GM10847 (cell line): ENCODE measurements around the gene MYOZ1.

Experiments used
- POLR2A ChIP-seq: IDR thresholded peaks from 2 replicates; pipeline ENCODE4 v1.6.1; 2011; ENCODE audit not compliant: insufficient read length; ENCODE audit errors: extremely low read depth

The MYOZ1 gene

DNA sequence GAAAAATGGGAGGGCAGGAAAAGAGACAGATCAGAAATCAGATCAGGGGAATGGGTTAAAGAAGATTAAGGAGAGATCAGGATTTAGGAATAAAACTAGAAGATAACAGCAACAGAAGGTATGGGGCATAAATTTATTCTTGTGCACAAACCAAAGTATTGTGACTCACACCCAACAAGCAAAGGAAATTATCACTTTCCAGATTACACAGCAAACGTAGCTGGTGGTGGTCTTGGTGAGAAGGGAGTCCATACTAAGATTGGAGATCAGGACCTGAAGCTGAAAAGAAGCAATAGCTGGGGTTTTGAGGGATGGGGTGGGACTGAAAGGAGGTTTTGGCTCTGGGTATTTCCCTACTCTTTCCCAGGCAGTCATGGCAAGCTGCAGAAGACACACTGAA lies 3.5 kb upstream of the MYOZ1 start:
- no peak for TF ChIP-seq POLR2A

DNA sequence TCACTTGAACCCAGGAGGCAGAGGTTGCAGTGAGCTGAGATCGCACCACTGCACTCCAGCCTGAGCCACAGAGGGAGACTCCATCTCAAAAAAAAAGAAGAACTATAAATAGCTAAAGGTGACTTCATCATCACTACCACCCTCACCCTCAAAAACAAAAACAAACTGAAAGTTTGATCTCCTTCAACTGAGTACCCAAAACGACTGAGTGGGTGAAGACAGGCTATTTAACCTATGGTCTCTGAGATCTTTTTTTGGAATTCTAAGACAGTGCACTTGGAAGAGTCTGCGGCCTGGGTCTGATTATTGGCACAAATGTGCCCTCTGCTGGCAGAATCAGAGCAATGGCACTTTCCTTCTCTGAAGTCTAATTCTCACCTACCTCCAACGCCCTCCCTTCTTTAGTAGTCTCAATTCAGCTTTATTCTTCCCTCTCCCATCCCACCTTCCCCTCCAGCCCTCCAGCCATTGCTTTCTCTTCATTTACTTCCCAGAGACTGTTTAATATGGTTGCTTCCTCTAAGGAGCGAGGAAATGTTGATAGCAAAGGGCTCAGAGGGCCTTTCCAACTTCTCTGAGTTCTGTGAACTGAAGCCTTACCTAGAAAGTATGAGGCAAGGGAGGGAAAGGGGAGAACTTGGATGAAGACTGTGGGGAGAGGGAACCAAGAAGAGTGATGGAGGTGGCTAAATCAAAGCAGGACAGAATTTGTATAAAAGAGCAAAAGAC lies 2.9 kb upstream of the MYOZ1 start:
- TF ChIP-seq POLR2A: no peak

DNA sequence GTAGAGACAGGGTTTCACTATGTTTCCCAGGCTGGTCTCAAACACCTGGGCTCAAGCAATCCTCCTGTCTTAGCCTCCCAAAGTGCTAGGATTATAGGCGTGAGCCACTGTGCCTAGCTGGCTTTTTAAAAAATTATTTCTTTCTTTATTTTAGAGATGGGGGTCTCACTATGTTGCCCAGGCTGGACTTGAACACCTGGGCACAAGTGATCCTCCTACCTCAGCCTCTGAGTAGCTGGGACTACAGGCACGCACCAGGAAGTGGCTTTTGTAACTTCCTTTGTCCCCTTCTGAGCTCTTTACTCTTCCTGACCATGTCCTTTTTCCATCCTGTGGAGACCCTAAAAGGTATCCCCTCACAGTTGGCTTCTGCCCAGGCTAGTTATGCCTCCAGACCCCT lies 2.1 kb upstream of the MYOZ1 start:
- no peak for TF ChIP-seq POLR2A

DNA sequence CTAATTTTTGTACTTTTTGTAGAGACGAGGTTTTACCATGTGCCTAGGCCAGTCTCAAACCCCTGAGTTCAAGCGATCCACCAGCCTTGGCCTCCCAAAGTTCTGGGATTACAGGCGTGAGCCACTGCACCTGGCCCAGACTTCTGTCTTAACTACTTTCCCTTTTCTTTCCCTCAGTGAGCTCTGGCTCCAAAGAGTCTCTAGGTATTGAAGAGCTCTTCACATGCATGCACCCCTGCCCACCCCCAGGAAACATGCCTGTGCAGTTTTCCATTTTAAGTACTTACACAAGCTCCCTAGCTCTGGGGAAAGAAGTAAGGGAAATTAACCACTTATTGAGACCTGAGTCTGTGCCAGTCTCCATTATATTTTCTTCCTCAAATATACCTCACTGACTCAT lies 2.0 kb downstream of the MYOZ1 start:
- TF ChIP-seq POLR2A: no peak

DNA sequence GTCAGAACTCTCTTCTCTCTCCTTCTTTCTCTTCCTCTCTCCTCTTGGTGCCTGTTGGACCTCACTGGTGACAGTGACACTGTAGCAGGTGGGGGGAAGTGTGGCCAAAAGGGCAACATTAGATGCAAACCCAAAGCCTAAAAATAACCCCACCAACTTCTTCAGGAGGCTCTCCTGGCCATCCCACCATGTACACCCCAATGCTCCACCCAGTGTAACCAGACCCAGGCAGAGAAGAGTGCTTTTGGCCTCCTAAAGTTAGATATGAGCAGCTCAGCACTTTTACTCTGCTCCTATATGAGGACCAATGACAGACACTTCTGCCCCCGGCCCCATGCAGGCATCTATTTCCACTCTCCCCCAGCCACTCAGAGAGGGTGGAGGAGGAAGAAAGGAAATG lies 5.5 kb downstream of the MYOZ1 start:
- TF ChIP-seq POLR2A: no peak

DNA sequence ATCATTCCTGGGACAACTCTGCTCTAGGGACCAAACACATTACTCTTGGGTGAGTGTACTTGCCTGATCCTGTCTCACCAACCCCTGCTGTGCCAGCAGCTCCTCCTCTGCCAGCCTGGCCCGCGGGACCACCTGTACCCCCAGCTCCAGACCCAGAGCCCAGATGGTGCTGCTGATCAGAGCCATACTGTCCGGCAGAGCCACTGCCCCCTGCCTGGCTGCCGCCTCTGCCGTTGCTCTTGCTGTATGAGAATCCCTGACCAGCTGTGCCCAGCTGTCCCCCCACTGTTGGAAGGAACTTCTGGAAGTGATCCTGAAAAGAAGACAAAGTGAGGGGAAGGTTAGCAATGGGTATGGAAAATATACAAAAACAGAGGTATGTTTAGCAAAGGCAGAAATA lies 6.9 kb downstream of the MYOZ1 start:
- no peak for TF ChIP-seq POLR2A

DNA sequence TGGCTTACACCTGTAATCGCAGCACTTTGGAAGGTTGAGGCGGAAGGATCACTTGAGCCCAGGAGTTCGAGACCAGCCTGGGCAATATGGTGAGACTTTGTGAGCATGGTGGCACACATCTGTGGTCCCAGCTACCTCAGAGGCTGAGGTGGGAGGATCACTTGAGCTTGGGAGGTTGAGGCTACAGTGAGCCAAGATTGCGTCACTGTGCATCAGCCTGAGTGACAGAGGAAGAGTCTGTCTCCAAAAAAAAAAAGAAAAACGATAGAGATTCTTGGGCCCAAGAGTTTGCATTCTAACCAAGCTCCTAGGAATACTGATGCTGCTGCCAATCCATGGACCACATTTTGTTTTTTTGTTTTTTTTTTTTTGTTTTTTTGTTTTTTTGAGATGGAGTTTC lies 12.1 kb downstream of the MYOZ1 start:
- no peak for TF ChIP-seq POLR2A

DNA sequence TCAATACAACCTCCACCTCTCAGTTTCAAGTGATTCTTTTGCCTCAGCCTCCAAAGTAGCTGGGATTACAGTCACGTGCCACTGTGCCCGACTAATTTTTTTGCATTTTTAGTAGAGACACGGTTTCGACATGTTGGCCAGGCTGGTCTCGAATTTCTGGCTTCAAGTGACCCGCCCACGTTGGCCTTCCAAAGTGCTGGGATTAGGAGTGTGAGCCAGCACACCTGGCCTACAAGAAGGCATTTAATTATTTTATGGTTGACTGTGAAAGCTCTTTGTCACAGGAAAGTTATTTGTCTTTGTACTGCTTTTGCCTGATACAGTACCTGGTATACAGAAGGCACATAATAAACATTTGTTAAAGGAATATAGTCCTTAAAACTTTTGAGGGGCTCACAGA lies 12.9 kb downstream of the MYOZ1 start:
- TF ChIP-seq POLR2A: no peak

DNA sequence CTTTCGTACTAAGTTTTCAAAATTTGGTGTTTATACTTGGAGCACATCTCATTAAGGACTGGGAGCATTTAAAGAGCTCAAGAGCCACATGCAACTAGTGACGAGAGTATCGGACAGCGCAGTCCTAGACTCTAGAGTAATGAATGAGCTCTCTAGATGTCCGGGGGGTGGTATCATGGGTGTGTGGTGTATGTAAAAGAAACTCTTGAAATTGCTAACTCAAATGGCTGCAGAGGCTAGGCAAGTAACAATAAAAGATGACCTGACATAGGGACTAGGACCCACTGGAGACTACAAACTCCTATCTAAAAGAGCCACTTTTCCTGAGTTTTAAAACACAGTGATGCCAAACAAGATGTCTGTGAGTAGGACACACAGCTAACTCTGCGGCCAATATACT lies 14.0 kb downstream of the MYOZ1 start:
- no peak for TF ChIP-seq POLR2A

DNA sequence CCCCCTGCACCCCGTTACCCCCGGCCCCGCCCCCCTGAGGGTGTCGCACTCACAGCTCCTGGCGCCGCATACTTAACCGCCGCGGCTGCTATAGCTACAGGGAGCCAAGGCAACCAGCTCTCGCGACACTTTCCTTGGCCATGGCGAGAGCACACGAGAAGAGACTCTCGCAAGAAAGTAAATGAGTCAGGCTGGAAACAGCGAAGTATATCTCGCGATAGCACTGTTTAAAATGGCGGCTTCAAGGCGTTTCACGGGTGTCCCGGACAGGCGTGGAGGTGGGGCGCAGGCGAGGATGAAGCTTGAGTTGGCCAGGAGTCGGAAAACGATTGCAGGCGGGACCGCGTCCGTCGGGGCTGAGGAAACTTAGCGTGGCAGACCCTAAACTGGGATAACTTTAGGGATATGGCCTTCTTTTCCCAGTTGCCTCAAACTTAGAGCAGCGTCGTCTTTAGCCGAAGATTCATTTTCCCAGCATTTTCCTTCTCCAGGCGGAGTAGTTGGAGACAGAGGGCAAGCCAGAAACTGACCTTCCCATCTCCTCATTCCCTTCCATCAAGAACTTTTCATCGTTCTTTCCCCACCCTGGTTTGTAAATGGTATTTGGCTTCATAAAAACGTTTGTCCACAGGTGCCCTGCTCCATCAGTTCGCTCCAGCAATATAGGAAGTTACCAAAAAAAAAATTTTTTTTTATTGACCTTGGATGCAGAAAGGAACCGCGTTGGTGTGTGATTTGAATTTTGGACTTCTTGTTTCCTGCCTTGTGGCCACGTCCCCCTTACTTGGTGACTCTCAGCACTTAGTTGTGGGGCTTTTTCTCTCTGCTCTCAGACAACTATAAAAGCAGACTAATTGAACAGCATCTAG lies 15.2 kb downstream of the MYOZ1 start:
- TF ChIP-seq POLR2A: peak; percentile 75

DNA sequence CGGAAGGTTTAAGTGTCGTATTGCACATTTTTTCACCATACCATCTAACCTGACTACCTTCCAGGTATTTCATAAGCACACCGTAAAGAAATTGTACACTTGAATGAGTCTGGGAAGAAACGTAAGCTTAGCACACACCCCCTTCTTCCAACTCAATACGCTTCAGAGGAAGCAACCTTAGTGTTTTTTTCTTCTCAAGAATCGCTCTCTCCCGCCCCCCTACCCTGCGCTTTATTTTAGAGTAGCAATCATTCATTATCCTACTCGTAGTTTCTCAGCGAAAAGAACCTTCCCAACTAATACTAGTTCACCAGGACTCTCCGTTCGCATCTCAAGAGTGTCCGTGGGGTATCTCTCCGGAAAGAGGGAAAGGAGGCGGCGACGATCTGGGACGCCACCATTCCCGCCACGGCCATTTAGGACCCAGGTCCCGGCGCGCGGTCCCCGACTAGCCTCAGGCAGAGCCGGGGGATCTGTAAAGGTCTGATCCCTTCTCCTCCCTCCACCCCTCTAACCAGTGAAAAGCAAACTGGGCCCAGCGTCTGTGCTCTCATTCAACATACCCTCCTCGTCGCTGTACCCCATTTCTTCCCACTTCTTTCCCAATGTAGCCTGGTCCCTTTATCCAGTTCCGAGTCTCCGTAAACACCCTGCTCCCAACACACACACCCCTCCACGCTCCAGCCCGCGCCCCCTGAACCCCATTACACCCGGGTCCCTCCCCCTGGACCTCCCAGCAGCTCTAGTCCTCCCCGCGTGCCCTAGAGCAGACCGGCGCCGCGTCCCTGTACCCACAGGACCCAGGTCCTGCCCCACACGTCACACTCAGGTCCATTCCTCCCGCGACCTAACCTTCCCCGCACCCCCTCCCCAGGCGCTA lies 16.0 kb downstream of the MYOZ1 start:
- TF ChIP-seq POLR2A: no peak

DNA sequence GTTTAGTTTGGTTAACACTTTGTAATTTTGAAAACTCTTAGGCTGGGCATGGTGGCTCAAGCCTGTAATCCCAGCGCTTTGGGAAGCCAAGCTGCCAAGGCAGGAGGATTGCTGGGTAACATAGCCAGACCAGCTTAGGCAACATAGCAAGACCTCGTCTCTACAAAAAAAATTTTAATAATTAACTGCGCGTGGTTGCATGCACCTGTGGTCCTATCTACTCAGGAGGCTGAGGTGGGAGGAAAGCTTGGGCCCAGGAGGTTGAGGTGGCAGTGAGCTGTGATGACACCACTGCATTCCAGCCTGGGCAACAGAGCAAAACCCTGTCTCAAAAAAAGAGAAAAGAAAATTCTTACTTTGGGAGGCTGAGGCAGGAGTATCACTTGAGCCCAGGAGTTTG lies 18.2 kb downstream of the MYOZ1 start:
- no peak for TF ChIP-seq POLR2A

DNA sequence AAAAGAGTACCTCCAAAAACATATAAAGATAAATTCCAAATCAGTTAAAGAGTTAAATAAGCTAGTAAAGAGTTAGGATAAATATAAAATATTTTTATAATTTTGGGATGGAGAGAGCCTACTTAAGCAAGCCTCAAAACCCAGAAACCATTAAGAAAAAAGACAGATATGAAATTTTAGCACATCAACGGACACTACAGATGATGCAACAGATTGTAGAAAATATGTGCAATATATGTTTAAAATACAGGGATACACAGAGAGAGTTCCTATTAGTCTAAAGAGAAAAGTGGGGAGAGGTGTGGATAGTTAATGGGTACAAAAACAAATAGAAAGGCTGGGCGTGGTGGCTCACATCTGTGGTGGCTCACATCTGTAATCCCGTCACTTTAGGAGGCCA lies 26.6 kb downstream of the MYOZ1 start:
- TF ChIP-seq POLR2A: no peak

DNA sequence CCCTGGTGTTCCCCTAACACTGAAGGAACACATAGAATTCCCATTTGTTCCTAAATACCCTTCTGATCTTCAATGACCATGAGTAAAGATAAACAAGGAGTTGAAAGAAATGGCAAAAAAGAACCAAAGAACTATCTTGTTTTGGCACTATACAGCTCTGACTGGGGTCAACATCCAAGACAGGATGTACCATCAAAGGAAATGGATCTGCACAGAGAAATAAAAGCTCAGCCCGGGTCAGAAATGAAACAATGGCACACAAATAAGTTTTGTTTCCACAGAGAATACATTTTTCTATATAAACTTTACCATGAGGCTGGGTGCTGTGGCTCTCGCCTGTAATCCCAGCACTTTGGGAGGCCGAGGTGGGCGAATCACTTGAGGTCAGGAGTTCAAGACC lies 32.2 kb downstream of the MYOZ1 start:
- TF ChIP-seq POLR2A: no peak

DNA sequence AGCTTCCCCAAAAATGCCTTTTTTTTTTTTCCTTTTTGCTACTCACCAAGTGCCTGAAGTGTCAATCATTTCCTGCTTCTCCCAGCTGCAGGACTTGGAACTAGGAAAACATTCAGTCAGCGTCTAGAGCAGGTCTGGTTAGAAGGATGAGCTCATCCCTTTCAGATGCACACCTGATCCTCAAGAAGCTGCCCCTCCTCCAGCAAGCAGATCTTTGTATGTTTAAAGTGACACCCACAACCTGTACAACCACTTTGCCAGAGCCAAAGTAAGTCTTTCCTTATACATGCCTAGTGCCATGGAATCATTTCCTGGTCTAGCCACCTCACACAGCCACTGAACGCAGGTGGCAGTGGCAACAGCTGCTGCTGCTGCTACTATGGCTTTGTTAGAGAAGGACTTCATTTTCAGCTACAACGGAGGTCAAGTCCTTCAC lies 39.8 kb downstream of the MYOZ1 start:
- no peak for TF ChIP-seq POLR2A
